HEK293 (cell line): ENCODE measurements around the gene CAPS.
A peak's percentile ranks its signal among the peaks of the same experiment; 100 is the strongest.

Source experiments
- CTCF ChIA-PET: fragments of 350-600 bp; formaldehyde crosslinking; extraction: SDS; loops from one replicate; lab custom pipeline; 2021; ENCODE audit warnings: antibody characterized with exemption; lab: Yijun Ruan, JAX
- POLR2A ChIA-PET: fragments of 300-600 bp; formaldehyde crosslinking; extraction: SDS; loops from one replicate; lab custom pipeline; 2020; ENCODE audit warnings: antibody characterized with exemption, inconsistent platforms; lab: Yijun Ruan, JAX
- H3K27ac ChIP-seq: fragments of 200-500 bp; sonication (Bioruptor generic); 2 replicates; pipeline ENCODE4 v1.5.1; 2014; ENCODE audit warnings: low read depth, low read length, control low read depth, inconsistent platforms; ENCODE audit errors: extremely low read depth
- H3K36me3 ChIP-seq, 2 experiments: fragments of 200-500 bp in 1 of 2; sonication (Bioruptor generic) in 1 of 2; 1 replicate in 1 of 2; 2 replicates in 1 of 2; pipeline ENCODE4 v1.5.1; 2014 to 2017; ENCODE audit warnings: inconsistent platforms in 2 of 2, low read length in 2 of 2; ENCODE audit not compliant: control insufficient read depth in 2 of 2, insufficient read depth in 1 of 2
- H3K4me1 ChIP-seq: fragments of 200-500 bp; sonication (Bioruptor generic); 2 replicates; pipeline ENCODE4 v1.5.1; 2014; ENCODE audit warnings: mild to moderate bottlenecking, low read length, inconsistent platforms; ENCODE audit not compliant: control insufficient read depth, insufficient read depth
- H3K4me3 ChIP-seq: 2 replicates; pipeline ENCODE4 v1.5.1; 2011; ENCODE audit warnings: low read depth, mild to moderate bottlenecking, control low read depth, low read length, moderate library complexity
- H3K9me3 ChIP-seq: fragments of 200-500 bp; sonication (Bioruptor generic); 2 replicates; pipeline ENCODE4 v1.5.1; 2014; ENCODE audit warnings: low read depth, low read length, inconsistent platforms; ENCODE audit not compliant: control insufficient read depth, insufficient read depth
- EGR2 ChIP-seq: fragments of 450-650 bp; formaldehyde crosslinking; IDR thresholded peaks from 2 replicates; pipeline ENCODE4 v1.5.1; 2016; ENCODE audit warnings: low read depth, missing biosample characterization, missing genetic modification characterization
- GLIS1 ChIP-seq: fragments of 450-650 bp; formaldehyde crosslinking; IDR thresholded peaks from 2 replicates; pipeline ENCODE4 v1.5.1; 2016; ENCODE audit warnings: missing biosample characterization, missing genetic modification characterization
- GLIS2 ChIP-seq: fragments of 450-650 bp; formaldehyde crosslinking; IDR thresholded peaks from 2 replicates; pipeline ENCODE4 v1.5.1; 2016; ENCODE audit warnings: missing biosample characterization, missing genetic modification characterization
- KLF7 ChIP-seq: fragments of 450-650 bp; formaldehyde crosslinking; IDR thresholded peaks from 2 replicates; pipeline ENCODE4 v1.5.1; 2016; ENCODE audit warnings: missing biosample characterization, missing genetic modification characterization, borderline replicate concordance
- KLF8 ChIP-seq: fragments of 450-650 bp; formaldehyde crosslinking; IDR thresholded peaks from 2 replicates; pipeline ENCODE4 v1.5.1; 2016; ENCODE audit warnings: missing biosample characterization, missing genetic modification characterization
- MEIS1 ChIP-seq: sonication (generic); formaldehyde crosslinking; IDR thresholded peaks from 2 replicates; pipeline ENCODE4 v1.8.1; 2022; ENCODE audit warnings: missing genetic modification reagents, mild to moderate bottlenecking, borderline replicate concordance
- SCRT1 ChIP-seq: fragments of 450-650 bp; formaldehyde crosslinking; IDR thresholded peaks from 2 replicates; pipeline ENCODE4 v1.5.1; 2016; ENCODE audit warnings: missing biosample characterization, missing genetic modification characterization, borderline replicate concordance
- SCRT2 ChIP-seq: fragments of 450-650 bp; formaldehyde crosslinking; IDR thresholded peaks from 2 replicates; pipeline ENCODE4 v1.5.1; 2016; ENCODE audit warnings: missing biosample characterization, missing genetic modification characterization
- ZBTB1 ChIP-seq: fragments of 450-650 bp; formaldehyde crosslinking; IDR thresholded peaks from 2 replicates; pipeline ENCODE4 v1.5.1; 2016; ENCODE audit warnings: missing biosample characterization, missing genetic modification characterization
- ZBTB17 ChIP-seq: fragments of 450-650 bp; formaldehyde crosslinking; IDR thresholded peaks from 2 replicates; pipeline ENCODE4 v1.5.1; 2016; ENCODE audit warnings: missing biosample characterization, missing genetic modification characterization
- ZFP37 ChIP-seq: fragments of 450-650 bp; formaldehyde crosslinking; IDR thresholded peaks from 2 replicates; pipeline ENCODE4 v1.5.1; 2016; ENCODE audit warnings: missing biosample characterization, missing genetic modification characterization
- ZNF132 ChIP-seq: fragments of 450-650 bp; formaldehyde crosslinking; IDR thresholded peaks from 2 replicates; pipeline ENCODE4 v1.5.1; 2017; ENCODE audit warnings: missing biosample characterization, missing genetic modification characterization, borderline replicate concordance
- ZNF169 ChIP-seq: fragments of 450-650 bp; formaldehyde crosslinking; IDR thresholded peaks from 2 replicates; pipeline ENCODE4 v1.5.1; 2016; ENCODE audit warnings: missing biosample characterization, missing genetic modification characterization
- ZNF280D ChIP-seq: fragments of 450-650 bp; formaldehyde crosslinking; IDR thresholded peaks from 2 replicates; pipeline ENCODE4 v1.5.1; 2016; ENCODE audit warnings: missing biosample characterization, missing genetic modification characterization
- ZNF292 ChIP-seq: fragments of 450-650 bp; formaldehyde crosslinking; IDR thresholded peaks from 2 replicates; pipeline ENCODE4 v1.5.1; 2016; ENCODE audit warnings: low read depth, missing biosample characterization, missing genetic modification characterization, borderline replicate concordance
- ZNF354C ChIP-seq: fragments of 450-650 bp; formaldehyde crosslinking; IDR thresholded peaks from 2 replicates; pipeline ENCODE4 v1.5.1; 2016; ENCODE audit warnings: missing biosample characterization, missing genetic modification characterization, low read depth, borderline replicate concordance
- ZNF544 ChIP-seq: fragments of 450-650 bp; formaldehyde crosslinking; IDR thresholded peaks from 2 replicates; pipeline ENCODE4 v1.5.0; 2017; ENCODE audit warnings: missing biosample characterization, missing genetic modification characterization
- ZNF561 ChIP-seq: fragments of 450-650 bp; IDR thresholded peaks from 2 replicates; pipeline ENCODE4 v1.5.1; 2018; ENCODE audit warnings: missing biosample characterization, missing genetic modification characterization, borderline replicate concordance
- ZNF692 ChIP-seq: fragments of 450-650 bp; formaldehyde crosslinking; IDR thresholded peaks from 2 replicates; pipeline ENCODE4 v1.5.1; 2016; ENCODE audit warnings: missing biosample characterization, missing genetic modification characterization
- TF ChIP-seq, protein P1 (sequence below): fragments of 450-650 bp; formaldehyde crosslinking; IDR thresholded peaks from 2 replicates; pipeline ENCODE4 v1.5.1; 2016; ENCODE audit warnings: missing biosample characterization, missing genetic modification characterization

The CAPS gene

DNA sequence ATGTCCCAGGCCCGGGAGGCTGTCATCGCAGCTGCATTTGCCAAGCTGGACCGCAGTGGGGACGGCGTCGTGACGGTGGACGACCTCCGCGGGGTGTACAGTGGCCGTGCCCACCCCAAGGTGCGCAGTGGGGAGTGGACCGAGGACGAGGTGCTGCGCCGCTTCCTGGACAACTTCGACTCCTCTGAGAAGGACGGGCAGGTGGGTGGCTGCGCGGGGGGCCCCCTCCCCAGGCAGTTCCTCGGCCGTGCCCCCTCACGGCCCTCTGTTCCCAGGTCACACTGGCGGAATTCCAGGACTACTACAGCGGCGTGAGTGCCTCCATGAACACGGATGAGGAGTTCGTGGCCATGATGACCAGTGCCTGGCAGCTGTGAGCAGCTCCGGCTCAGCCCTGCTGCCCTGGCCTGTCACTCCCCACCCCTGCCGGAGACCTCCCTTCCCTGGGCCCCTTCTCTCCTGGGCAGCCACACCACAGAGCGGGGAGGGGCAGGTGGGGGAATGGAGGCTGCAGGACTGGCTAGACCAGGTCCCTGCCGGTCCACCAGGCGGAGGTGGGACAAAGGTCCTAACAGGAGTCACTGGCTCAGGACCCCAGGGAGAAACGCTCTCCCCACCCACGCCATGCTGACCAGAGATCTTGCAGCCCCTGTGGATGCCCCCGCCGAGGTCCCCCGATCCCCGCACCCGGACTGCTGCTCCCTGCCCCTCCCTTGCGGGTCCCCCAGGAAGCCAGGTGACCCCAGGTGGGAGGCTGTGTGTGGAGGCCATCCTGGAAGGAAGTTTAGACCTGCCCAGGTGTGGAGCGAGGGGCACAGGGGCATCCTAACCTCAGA is 1.1 kb downstream of the CAPS start (continued):
- TF ChIP-seq ZNF561 (tag by site-specific recombination): no peak
- TF ChIP-seq, protein P1, sequence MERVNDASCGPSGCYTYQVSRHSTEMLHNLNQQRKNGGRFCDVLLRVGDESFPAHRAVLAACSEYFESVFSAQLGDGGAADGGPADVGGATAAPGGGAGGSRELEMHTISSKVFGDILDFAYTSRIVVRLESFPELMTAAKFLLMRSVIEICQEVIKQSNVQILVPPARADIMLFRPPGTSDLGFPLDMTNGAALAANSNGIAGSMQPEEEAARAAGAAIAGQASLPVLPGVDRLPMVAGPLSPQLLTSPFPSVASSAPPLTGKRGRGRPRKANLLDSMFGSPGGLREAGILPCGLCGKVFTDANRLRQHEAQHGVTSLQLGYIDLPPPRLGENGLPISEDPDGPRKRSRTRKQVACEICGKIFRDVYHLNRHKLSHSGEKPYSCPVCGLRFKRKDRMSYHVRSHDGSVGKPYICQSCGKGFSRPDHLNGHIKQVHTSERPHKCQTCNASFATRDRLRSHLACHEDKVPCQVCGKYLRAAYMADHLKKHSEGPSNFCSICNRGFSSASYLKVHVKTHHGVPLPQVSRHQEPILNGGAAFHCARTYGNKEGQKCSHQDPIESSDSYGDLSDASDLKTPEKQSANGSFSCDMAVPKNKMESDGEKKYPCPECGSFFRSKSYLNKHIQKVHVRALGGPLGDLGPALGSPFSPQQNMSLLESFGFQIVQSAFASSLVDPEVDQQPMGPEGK: 0 out of 2 replicates have a peak, but pooled peaks have one; percentile 4

DNA sequence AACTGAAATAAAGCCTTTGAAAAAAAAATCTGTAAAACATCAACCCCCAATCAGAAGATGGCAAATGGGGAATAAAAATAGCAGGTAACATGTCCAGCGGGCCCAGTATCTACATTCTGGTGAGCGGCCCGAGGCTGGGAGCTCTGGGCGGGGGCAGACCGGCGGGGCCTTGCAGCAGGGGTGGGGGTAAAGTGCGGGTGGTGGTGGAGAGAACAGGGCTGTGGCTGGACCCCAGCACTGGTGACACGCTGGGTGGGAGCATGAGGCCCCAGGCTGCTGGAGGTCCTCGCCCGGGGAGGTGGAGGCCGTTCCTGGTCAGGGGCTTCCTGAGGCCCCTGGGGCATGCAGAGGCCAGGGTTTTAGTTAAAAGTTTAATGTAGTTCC is 1.7 kb downstream of the CAPS start:
- TF ChIP-seq KLF8 (tag by site-specific recombination) (no peak), ZNF132 (no peak), ZNF292 (no peak), ZBTB17 (no peak), ZNF692 (no peak), EGR2 (tag by site-specific recombination) (no peak), KLF7 (tag by site-specific recombination) (no peak), ZNF354C (tag by site-specific recombination) (no peak), MEIS1 (CRISPR knock-in tag) (no peak), ZNF544 (tag by site-specific recombination) (no peak), ZNF169 (no peak), ZFP37 (no peak), ZBTB1 (tag by site-specific recombination) (no peak)
- H3K4me1 ChIP-seq: no peaks in the 10 kb centered on the region
- no peak overlapping the region for H3K4me3 ChIP-seq
- peaks cover 14 to 62% of the 10 kb centered on the region in 2 experiments; a peak in 2 of 3 replicates for H3K36me3 ChIP-seq
- ChIA-PET CTCF (interaction anchor here (0.7 kb wide), 1 partner anchor 179 kb away, joined by 3 read pairs; no protein-coding TSS in a partner anchor), POLR2A (no interaction called here)
- no peak overlapping the region for H3K27ac ChIP-seq
- H3K9me3 ChIP-seq: no peaks in the 10 kb centered on the region

GRCh38 chr19:5916181-5916708 is 2.2 kb downstream of the CAPS start:
- Histone ChIP-seq H3K4me1 (no peaks in the 10 kb centered on the region), H3K9me3 (no peaks in the 10 kb centered on the region), H3K36me3 (peaks cover 14 to 65% of the 10 kb centered on the region in 2 experiments; a peak in 2 of 3 replicates), H3K27ac (no peak overlapping the region), H3K4me3 (no peak overlapping the region)
- peak; percentile 81 for TF ChIP-seq SCRT2
- TF ChIP-seq SCRT1 (tag by site-specific recombination): peak; percentile 33; the same call in 1 of the 2 replicates
- 0 out of 2 replicates have a peak, but pooled peaks have one; percentile 21 for TF ChIP-seq GLIS2 (tag by site-specific recombination)
- no peak for TF ChIP-seq ZNF280D (tag by site-specific recombination)
- TF ChIP-seq GLIS1 (tag by site-specific recombination): peak; percentile 53
- ChIA-PET CTCF (interaction anchor here (0.6 to 0.7 kb wide), 2 partner anchors 178 to 196 kb away, joined by 3 read pairs; partner anchors contain the start of genes CATSPERD and LONP1), POLR2A (no interaction called here)
